ENCODE results near the gene ZCCHC3.

DNA sequence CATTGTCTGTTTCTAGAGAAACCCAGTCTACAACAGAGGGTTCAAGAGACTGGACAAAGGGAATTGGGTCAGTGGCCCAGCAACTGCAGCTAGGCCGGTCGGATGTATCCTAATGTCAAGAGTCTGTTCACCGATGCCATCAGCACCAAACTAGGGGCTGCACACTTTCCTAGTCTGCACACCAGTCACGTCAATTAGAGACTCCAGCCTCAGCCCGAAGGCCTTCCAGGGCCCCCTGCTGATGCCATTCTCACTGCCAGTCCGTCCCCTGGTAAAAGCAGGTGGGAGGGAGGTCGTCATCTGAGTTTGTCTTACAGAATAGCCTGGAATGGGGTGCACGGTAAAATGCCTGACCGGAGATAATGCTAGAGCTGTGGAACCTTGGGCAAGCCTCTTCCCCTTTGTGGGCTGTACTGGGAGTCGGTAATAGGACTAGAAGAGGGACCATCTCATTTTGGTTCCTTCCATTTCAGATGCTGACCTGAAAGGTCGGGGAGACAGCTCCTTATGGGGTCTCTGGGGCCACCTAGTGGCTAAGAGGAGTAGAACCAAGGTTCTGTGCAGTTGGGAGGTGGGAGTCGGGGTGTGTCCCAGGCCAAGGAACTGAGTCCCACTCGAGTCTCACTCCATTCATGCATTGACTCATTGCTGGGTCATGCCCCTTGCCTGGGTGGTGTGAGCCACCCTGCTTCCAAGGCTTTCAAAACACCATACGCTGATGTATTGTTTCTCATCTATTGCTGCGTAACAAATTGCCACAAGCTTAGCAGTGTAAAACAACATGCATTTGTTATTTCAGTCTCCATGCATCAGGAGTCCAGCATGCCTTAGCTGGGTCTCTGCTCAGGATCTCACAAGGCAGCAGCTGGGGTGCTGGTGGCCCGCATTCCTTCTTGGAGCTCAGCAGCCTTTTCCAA lies 33.1 kb downstream of the ZCCHC3 start:
- TF ChIP-seq CTCF (IDR thresholded peaks at IDR 0.05) (peak; percentile 70 to 79 (median 76)), POLR2AphosphoS5 (IDR thresholded peaks at IDR 0.05) (no peak)
